OCI-LY1 (cell line): Measurements from ENCODE around the gene PIEZO1.

ENCODE experiments used
- CTCF ChIP-seq: fragments of 200-600 bp; sonication (generic), shearing (Covaris generic); IDR thresholded peaks from 2 replicates; pipeline ENCODE4 v1.5.1; 2017; ENCODE audit warnings: mild to moderate bottlenecking, antibody characterized with exemption, low read length, moderate library complexity, mixed read lengths
- EZH2 ChIP-seq: fragments of 200-600 bp; sonication (generic), shearing (Covaris generic); IDR thresholded peaks from 2 replicates; pipeline ENCODE4 v1.8.0; 2017; ENCODE audit warnings: borderline replicate concordance, mixed run types, mild to moderate bottlenecking, antibody characterized with exemption, low read length, moderate library complexity, mixed read lengths

GRCh38 chr16:88702371-88703210 lies 82.4 kb downstream of the PIEZO1 start:
- no peak for TF ChIP-seq CTCF
- no peak for TF ChIP-seq EZH2
